Jurkat, Clone E6-1 (cell line): ENCODE measurements around the gene RSPH6A.
A peak's percentile ranks its signal among the peaks of the same experiment; 100 is the strongest.

ENCODE experiments used
- DNase-seq: peaks from one replicate; pipeline ENCODE4 v3.0.0-alpha.2; 2011; ENCODE audit warnings: low read depth, low spot score
- H3K4me3 ChIP-seq: 2 replicates; pipeline ENCODE4 v1.5.1; 2011; ENCODE audit warnings: mild to moderate bottlenecking, low read length, control low read depth, moderate library complexity

Gene RSPH6A

DNA sequence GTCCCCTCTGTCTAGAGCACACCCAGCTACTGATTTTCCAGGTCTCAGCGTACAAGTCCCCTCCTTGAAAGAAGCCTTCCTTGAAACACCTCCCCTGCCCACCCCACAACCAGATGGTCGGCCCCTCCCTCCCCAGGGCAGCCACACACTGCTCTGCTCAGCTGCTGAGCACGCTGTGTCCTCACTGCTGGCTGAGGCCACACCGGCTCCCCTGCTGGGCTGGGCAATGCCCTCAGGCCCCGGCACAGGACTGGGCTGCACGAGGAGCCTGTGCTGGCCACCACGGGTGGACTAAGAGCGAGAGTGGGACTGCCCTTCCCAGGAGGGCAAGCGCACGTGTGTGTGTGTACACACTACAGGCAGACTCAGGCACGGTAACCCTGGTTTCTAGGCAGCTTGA lies 11.8 kb upstream of the RSPH6A start:
- H3K4me3 ChIP-seq: no peak overlapping the region
- DNase-seq: no peak

DNA sequence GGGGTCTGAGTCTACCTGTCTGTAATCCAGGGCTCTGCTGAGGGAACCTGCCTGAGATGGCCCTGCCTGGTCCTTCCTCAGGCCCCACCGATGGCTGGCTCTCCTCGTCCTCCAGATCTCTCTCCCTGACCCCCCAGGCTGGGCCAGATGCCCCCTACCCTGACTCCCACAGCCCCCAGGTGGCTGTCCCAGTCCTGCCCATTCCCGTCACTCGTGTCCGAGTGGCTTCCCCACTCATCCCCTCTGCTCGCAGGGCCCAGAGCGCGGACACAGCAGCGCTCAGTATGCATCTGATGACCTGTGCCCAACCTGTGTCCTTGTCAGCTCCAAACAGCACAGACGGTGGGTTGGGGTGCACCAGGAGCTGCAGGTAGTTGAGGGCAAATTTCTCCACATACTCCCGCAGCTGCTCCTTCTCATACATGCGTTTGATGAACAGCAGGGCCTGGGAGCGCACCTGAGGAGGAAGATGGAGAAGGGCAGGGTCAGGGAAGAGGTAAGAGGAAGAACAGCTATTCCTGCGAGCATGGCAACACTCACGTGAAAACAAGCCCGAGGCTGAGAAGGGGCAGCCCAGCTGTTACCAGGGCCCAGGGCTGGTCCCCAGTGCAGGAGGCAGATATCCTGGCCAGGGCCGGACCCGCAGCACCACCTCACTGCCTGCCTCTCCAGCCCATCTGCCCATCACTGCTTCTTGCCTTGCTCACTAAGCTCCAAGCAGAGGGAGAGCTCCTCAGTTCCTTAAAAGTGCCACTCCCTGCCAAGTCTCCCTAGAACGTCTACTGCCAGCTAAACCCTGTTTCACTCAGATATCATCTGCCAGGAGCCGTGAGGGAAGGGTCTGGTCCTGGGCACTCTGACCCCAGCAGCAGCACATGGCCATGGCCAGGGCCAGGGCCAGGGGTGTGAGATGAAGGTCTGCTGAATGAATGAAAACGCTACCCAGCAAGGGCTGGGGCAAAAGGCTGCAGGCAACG lies 11.1 kb upstream of the RSPH6A start:
- H3K4me3 ChIP-seq: no peak overlapping the region
- DNase-seq: no peak

DNA sequence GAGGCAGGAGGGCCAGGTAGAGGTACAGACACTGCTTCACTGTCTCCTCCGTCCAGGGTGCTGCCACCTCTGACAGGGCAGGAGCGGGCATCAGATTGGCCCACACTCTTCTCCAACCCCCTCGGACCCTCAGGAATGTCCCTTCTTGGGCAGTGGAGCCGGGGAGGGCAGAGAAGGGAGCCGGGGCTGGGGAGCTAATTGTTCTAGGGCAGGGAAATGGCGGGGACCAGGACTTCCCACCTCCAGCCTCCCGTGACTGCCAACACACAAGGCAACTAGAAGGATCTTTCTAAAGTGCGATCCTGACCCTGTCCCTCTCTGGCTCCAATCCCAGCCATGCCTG lies 10.1 kb upstream of the RSPH6A start:
- H3K4me3 ChIP-seq: no peak overlapping the region
- DNase-seq: no peak

DNA sequence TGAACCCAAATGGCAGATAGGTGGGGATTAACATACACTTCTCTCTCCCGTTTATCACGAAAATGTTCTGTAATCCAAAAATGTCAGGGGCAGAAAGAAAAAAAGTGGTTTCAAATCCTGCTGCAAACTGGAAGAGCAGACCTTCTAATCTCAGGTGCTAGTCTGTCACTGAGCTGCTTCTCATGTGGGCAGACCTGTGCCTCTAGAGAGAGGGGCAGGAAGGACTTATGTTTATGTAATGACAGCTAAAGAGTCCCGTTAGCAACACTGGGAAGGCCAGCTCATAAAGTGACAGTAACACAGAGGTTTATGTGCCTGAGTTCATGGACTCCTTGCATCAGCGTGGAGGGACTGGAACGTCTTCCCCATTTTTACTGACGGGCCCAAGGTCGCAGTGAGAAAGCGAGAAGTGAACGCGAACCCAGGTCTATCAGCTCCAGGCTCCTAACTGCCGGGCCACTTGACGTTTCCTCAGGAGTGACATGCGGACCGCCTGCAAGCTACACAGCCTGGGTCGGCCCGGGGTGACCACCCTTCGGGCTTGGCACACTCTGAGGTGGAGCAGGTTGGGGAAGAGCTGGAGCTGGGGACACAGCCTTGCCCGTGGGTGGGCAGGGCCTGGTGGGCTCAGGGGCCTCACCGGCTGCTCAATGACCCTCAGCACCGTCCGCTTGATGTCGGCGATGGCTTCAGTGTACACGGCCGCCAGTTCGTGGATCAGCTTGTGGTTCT lies 9.6 kb upstream of the RSPH6A start:
- peak; percentile 66 for DNase-seq
- H3K4me3 ChIP-seq: peak overlapping the region; percentile 32

DNA sequence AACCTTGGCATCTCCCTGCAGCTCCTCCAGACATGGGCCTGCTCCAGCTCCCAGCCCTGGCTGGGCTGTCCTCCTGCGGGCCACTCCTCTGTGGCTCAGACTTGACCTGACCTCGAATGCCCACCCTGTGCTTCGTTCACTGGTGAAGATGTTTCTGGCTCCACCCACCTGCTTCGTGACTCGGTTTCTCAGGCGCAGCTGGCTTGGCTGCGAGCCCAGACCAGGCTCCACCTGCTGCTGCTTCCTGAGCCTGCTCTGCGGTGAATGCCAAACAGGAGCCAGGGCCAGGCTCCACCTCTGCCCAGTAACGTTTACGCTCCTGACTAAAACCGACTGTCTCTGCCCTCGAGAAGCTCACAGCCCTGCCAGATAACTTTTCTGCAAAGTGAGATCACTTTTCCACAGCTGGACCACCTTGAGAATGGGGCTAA lies 8.9 kb upstream of the RSPH6A start:
- DNase-seq: peak; percentile 85
- peak overlapping the region; percentile 32 for H3K4me3 ChIP-seq

DNA sequence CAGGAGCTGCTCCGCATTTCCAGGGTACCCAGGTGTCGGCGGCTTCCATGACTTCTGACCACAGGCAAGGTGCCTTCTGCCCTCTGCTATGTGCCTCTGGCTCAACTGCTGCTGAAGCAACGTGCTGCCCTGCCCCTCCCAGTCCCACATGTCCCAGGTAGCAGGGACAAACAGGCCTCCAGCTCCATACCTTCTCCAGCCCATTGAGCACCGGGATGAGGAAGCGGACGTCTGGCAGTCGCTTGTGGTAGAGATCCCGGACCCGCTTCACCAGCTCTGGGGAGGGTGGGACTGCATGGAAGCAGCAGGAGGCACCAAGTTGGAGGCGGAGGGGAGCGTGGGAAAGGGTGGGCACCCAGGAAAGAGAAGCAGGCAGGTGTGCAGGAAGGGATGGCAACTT lies 8.1 kb upstream of the RSPH6A start:
- no peak for DNase-seq
- H3K4me3 ChIP-seq: no peak overlapping the region

DNA sequence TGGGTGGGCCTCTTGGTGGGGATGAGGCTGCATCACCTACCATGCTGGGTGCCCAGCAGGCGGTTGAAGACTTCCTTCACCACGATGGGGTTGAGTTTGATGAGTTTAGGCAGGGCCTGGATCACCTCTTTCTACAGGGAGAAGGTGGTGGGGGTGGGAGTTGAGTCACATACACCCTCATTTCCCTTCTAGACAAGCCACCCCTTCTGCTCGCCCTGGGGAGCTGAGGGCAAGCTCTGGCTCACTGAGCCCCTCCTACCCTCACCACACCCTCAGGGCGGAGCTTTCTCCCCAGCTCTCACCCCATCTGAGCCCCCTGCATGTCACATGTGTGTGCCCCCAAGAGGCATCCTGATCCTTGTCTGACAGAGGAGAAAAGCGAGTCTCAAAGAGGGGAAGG lies 7.6 kb upstream of the RSPH6A start:
- no peak for DNase-seq
- no peak overlapping the region for H3K4me3 ChIP-seq

DNA sequence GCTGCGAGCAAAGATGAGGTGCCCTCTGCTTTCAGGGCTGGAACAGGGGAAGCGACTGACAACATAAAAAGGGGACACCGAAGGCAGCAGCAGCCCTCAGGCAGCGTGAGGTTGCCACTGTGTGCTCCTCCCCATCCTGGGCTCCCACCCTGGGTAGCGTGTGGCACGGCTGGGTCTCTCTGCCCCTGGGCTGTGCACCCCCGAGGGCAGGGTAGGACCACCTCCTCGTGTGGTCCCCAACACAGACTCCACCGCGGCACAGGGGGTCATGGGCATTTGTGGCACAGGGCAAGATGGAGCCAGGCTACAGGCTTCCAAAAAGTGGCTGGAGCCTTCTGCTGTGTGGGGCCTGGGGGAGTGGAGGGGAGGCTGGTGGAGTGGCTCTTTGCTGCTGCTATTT lies 6.5 kb upstream of the RSPH6A start:
- no peak overlapping the region for H3K4me3 ChIP-seq
- DNase-seq: no peak

DNA sequence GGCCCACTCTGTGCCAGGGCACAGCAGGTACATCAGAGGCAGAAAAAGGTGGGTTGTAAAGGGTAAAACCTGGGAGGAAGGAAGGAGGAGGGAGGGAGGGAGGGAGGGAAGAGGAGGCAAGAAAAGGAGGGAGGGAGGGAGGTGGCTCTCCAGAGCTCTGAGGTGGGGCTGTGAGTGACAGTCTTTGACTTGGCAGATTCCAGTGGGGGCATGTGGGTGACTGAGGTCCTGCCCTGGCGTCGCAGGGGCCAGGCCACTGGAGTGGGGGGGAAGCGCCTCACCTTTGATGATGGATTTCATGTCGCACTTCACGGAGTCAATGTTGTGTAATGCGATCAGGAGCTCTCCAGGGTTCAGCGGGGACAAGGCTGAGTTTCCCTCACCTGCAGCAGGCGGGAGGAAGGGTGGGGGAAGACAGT lies 6.0 kb upstream of the RSPH6A start:
- DNase-seq: no peak
- H3K4me3 ChIP-seq: no peak overlapping the region

DNA sequence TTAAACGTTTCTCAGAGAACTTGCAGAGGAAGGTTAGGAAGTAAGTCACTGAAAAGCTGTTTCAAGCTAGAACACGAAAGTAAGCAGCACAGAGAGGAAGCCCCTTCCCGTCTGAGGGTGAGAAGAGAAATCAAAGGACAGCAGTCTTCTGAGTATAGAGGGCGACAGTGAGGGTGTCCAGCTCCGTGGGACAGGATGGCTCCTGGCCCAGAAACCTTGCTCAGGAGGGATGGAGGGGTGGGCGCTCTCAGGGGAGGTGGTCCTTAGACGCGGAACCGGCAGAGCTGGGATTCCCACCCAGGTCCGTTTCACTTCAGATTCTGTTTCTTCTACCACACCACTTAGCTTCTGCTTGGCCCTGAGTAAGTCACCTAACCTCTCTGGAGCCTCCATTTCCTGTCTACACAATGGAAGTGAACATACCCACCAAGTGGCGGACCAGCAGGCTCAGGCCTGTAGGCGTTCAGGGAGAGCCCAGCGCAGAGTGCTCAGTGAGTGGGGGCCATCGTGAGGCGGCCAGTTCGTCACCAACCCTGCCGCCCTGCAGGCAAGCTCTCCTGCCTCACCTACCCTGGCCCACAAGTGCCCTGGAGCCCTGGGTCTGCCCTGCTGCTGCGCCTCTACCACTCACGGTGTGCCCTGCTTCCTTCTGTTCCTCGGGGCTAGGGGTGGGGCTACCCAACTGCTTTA lies 5.5 kb upstream of the RSPH6A start:
- no peak overlapping the region for H3K4me3 ChIP-seq
- DNase-seq: no peak

DNA sequence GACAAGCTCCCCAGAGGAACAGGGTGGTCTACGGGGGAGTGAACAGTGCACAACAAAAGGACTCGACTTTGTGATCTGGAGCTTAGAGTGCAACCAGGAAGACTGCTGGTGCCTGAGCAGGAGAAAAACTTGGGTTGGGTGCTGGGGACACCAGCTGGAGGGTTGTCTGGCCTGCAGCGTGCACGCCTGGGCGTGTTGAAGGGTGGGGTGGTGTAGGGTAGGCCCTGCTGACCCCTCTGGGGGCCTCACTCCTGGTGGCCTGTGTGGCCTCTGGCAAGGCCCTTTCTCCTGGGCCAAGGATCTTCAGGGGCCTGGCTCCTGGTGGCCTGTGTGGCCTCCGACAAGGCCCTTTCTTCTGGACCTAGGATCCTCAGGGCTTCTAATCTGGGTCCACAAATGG lies 4.7 kb upstream of the RSPH6A start:
- no peak for DNase-seq
- no peak overlapping the region for H3K4me3 ChIP-seq

DNA sequence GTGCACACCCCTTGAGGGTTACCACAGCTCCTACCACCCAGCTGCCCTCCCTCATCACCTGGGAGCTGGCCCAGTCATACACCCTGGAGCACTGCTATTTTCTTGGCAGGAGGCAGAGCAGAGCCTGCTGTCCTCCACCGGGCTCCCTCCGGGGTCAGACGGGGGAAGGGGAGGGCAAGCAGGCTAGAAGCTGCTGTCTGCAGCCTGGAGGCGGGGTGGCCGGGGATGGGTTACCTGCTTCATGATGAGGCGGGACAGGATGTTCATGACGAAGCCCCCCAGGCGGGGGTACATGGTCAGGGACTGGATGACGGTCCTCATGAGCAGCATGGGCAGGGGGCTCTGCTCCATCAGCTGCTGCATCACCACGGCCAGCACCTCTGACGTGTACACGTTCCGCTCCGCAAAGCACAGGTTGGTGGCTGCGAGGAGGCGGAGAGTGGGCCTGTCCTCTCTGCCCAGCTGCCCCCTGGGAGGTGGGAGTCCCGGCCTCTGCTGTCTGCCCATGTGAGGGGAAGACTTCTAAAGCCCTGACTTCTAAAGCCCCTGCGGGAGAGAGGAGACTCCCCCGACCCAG lies 2.7 kb upstream of the RSPH6A start:
- DNase-seq: no peak
- no peak overlapping the region for H3K4me3 ChIP-seq

DNA sequence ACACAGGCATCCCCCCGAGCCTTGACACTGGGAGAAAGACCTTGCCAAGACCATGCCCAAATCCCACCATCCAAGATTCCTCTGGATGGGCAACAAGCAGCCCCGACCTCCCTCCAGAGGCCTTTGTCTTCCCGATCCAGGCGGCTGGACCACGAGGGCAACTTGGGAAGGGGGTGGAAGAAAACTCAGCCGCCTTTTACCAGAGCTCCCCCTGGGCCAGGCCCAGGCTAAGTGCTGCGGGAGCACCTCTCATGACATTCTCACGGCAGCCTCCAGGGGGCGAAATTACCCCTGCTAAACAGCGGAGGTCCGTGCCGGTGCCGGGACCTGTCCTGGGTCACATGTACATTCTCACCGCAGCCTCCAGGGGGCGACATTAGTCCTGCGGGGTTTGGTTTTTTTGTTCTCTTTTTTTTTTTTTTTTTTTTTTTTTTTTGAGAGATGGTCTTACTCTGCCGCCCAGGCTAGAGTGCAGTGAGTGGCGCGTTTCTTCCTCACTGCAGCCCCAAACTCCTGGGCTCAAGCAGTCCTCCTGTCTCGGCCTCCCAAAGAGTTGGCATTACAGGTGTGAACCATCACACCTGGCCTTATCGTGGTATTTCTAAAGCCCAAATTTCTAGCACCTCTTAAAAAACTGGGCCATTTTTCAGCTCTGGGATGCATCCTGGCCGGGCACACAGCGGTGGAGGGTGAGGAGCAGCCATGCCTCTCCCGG lies 2.1 kb upstream of the RSPH6A start:
- DNase-seq: peak; percentile 93
- no peak overlapping the region for H3K4me3 ChIP-seq

DNA sequence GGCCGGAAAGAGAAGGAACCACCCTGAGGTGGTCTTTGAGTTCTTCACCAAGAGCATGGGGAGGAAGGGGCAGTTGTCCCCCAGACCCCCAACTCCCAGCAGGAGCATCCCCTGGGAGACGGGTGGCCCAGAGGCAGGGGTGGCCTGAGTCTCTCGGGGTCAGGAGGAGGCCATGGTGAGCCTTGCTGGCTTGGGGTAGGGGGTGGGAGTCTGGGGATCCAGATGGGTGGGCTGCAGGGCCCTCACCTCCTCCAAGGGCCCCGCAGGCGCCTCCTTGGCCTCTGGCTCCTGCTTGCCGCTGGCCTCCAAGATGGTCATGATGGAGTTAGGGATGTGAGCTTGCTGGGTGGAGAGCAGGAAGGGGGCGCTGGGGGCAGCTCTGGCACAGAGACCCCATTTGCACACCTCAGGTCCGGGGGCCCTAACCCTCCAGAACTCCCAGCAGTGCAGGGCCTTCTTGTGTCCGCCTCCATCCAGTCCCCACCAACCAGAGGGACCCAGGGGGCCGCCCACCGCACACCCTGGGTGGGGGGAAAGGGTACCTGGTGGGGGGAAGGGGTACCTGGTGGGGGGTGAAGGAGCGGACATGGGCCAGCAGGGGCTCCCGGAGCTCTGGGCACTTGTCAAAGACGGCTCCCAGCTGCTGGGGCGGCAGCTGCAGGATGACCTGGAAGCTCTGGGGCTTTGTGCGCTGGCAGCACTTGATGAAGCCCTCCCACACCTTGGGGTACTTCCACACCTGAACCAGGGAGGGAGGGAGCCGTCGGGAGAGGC lies 1.3 kb upstream of the RSPH6A start:
- no peak for DNase-seq
- no peak overlapping the region for H3K4me3 ChIP-seq

DNA sequence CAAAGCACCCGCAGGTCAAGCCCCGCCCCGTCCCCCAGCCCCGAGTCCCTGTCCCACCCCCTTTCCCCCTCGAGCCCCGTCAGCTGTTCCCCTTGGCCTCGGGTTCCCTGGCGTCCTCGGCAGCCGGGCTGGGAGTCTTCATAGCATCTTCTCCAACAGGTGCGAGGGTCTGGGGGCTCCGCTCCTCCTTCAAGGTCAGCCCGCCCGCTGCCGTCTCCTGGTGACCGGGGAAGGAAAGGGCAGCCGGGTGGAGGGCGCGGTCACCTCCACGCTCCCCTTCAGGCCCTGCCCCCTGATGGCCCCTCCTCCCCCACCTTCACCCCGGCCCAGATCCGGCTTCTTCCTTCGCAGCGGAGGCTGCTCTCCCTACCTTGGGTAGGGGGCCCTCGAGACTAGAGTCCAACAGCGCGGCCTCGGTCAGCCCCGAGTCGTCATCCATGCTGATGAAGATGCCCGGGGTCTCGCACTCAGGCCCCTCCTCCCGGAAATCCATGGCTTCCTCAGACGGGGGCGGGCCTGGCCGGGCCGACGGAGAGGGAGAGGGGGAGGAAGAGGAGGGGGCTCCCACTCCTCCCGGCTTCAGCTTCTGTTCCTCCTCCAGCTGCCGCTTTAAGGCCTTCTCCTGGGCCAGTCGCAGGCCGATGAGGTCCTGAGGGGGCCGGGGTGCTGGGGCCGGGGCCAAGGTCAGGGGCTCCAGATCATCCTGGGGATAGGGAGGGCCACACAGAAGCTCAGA lies 541 bp upstream of the RSPH6A start:
- H3K4me3 ChIP-seq: no peak overlapping the region
- DNase-seq: no peak

DNA sequence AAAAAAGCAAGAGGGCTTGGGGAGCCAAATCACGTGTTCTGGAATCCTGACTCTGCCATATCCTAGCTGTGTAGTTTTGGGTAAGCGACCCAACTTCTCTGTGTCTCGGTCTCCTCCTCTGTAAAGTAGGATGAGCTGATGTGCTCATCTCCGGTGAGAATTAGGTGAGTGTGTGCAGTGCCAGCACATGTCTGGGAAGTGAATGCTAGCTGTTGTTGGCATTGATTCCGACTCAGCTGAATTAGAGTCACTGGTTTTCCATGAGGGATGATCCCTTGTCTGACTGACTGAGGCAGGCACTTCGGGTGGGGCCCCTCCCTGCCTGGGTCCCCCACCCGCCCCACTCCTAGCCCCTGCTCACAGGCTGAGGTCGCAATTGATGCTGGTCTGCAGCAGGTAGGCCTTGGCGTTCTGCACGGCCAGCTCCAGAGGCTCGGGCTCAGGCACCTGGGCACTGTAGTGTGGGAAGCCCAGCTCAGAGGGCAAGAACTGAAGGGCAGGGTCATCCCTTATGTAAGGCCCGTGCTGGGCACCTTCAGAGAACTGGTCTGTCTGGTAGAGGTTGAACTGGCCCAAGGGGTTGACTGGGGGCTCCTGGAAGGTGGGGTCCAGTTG lies 835 bp downstream of the RSPH6A start:
- no peak overlapping the region for H3K4me3 ChIP-seq
- DNase-seq: no peak

DNA sequence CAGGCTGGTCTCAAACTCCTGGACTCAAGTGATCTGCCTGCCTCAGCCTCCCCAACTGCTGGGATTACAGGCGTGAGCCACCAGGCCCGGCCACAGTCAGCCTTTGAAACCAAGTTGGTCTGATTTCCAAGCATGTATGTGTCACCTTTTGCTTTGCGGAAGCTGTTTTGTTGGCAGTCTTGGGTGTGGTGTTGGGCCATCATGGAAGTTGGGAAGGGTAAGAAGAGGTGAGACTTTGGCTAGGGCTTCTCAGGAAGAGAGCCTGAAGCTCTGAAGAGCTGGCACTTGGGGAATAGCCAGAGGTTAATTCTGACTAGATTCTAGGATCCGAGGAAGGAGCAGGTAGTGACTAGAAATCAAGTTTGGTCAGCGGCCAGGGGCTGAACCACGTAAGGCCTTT lies 2.8 kb downstream of the RSPH6A start:
- no peak for DNase-seq
- no peak overlapping the region for H3K4me3 ChIP-seq
